H1 (cell line): ENCODE data around the gene TEF. TPM values are rescaled to one million over a fixed set of nuclear protein-coding genes. Genes with fewer than 3 reads are reported as not detected.
A peak's percentile ranks its signal among the peaks of the same experiment; 100 is the strongest.

ENCODE experiments used
- CTCF ChIA-PET: fragments of 300-600 bp; sonication (Branson Sonifier 250); formaldehyde crosslinking; loops from one replicate; lab custom pipeline; 2021; ENCODE audit not compliant: partially characterized antibody; lab: Charles Lee
- POLR2A ChIA-PET: fragments of 300-600 bp; sonication (Branson Sonifier 250); formaldehyde crosslinking; loops from one replicate; lab custom pipeline; 2021; ENCODE audit warnings: inconsistent platforms; ENCODE audit not compliant: partially characterized antibody; lab: Charles Lee
- DNase-seq, 2 experiments: peaks; one replicate each; pipeline versions ENCODE4 v3.0.0 to v3.0.0-alpha.2; 2010 to 2022; ENCODE audit warnings: low spot score in 2 of 2, low read depth in 1 of 2, mixed read lengths in 1 of 2
- FAIRE-seq: peaks from 2 replicates; lab custom pipeline; 2011; peaks lifted over from hg19 to GRCh38; lab: Jason Lieb, UNC
- H2AFZ ChIP-seq: 2 replicates; pipeline ENCODE4 v1.8.1; 2012; ENCODE audit warnings: low read length, inconsistent platforms
- H2AK5ac ChIP-seq: 2 replicates; pipeline ENCODE4 v1.6.1; 2013; ENCODE audit warnings: low read depth, low read length
- H2BK120ac ChIP-seq: replicated peaks from 2 replicates; pipeline ENCODE3; 2013; ENCODE audit warnings: low read depth, low read length, inconsistent platforms
- H2BK12ac ChIP-seq: 2 replicates; pipeline ENCODE4 v1.6.1; 2013; ENCODE audit warnings: low read depth, low read length
- H2BK15ac ChIP-seq: 2 replicates; pipeline ENCODE4 v1.6.1; 2013; ENCODE audit warnings: low read length
- H2BK20ac ChIP-seq: 2 replicates; pipeline ENCODE4 v1.6.1; 2013; ENCODE audit warnings: low read length
- H2BK5ac ChIP-seq: 2 replicates; pipeline ENCODE4 v1.6.1; 2013; ENCODE audit warnings: low read depth, low read length
- H3K14ac ChIP-seq: 2 replicates; pipeline ENCODE4 v1.6.1; 2013; ENCODE audit warnings: inconsistent platforms; ENCODE audit not compliant: insufficient read length
- H3K18ac ChIP-seq: 2 replicates; pipeline ENCODE4 v1.6.1; 2013; ENCODE audit warnings: low read length; ENCODE audit errors: extremely low read depth
- H3K23ac ChIP-seq: 2 replicates; pipeline ENCODE4 v1.6.1; 2013; ENCODE audit warnings: inconsistent platforms; ENCODE audit not compliant: insufficient read length
- H3K23me2 ChIP-seq: 2 replicates; pipeline ENCODE4 v1.6.1; 2013; ENCODE audit warnings: low read depth, low read length
- H3K27ac ChIP-seq: 2 replicates; pipeline ENCODE4 v1.6.1; 2011; ENCODE audit warnings: low read depth, low read length, inconsistent platforms
- H3K27me3 ChIP-seq, 4 experiments: replicated peaks in 1 of 4; 1 replicate in 1 of 4; 2 replicates in 3 of 4; pipeline versions ENCODE4 v1.6.1 to v1.8.1; 2011 to 2013; ENCODE audit warnings: low read length in 3 of 4, mild to moderate bottlenecking in 3 of 4, inconsistent platforms in 2 of 4, mixed read lengths in 2 of 4, moderate library complexity in 1 of 4; ENCODE audit not compliant: control insufficient read depth in 3 of 4, insufficient read depth in 3 of 4; ENCODE audit errors: extremely low read depth in 1 of 4
- H3K36me3 ChIP-seq, 4 experiments: 2 replicates each; pipeline versions ENCODE4 v1.6.1 to v1.8.1; 2011 to 2013; ENCODE audit warnings: mild to moderate bottlenecking in 4 of 4, low read length in 3 of 4, moderate library complexity in 2 of 4, control low read depth in 1 of 4, inconsistent platforms in 1 of 4; ENCODE audit not compliant: insufficient read depth in 4 of 4, control insufficient read depth in 2 of 4
- H3K4ac ChIP-seq: replicated peaks from 2 replicates; pipeline ENCODE3; 2013; ENCODE audit warnings: low read length, low read depth, mixed read lengths, inconsistent platforms; ENCODE audit not compliant: insufficient read length
- H3K4me1 ChIP-seq, 4 experiments: replicated peaks in 1 of 4; 1 replicate in 1 of 4; 2 replicates in 3 of 4; pipeline versions ENCODE4 v1.6.1 to v1.8.1; 2011 to 2013; ENCODE audit warnings: low read length in 3 of 4, inconsistent platforms in 2 of 4, mixed read lengths in 1 of 4; ENCODE audit not compliant: insufficient read depth in 4 of 4, control insufficient read depth in 3 of 4
- H3K4me2 ChIP-seq, 2 experiments: 2 replicates each; pipeline versions ENCODE4 v1.6.1 to v1.8.1; 2011 to 2013; ENCODE audit warnings: low read depth in 2 of 2, low read length in 2 of 2, control low read depth in 1 of 2, inconsistent platforms in 1 of 2, mild to moderate bottlenecking in 1 of 2; ENCODE audit not compliant: insufficient read depth in 1 of 2
- H3K4me3 ChIP-seq, 4 experiments: fragments of 200-600, 300-600 bp in 1 of 4; sonication (generic), shearing (Covaris generic), sonication (Bioruptor Twin) in 1 of 4; 2 replicates each; pipeline versions ENCODE4 v1.5.1 to v1.8.1; 2011 to 2016; ENCODE audit warnings: low read length in 4 of 4, low read depth in 3 of 4, control low read depth in 2 of 4, inconsistent platforms in 2 of 4, mild to moderate bottlenecking in 2 of 4, mixed read lengths in 1 of 4, moderate library complexity in 1 of 4; ENCODE audit not compliant: insufficient read depth in 2 of 4; ENCODE audit errors: extremely low read depth in 1 of 4
- H3K56ac ChIP-seq: replicated peaks from 2 replicates; pipeline ENCODE3; 2013; ENCODE audit warnings: low read depth, mild to moderate bottlenecking, mixed read lengths, low read length, inconsistent platforms; ENCODE audit not compliant: insufficient read length
- H3K79me1 ChIP-seq: 2 replicates; pipeline ENCODE4 v1.6.1; 2013; ENCODE audit warnings: low read depth, low read length, control low read depth
- H3K79me2 ChIP-seq, 2 experiments: 2 replicates each; pipeline versions ENCODE4 v1.6.1 to v1.8.1; 2012 to 2013; ENCODE audit warnings: low read length in 2 of 2, mild to moderate bottlenecking in 2 of 2, inconsistent platforms in 1 of 2; ENCODE audit not compliant: insufficient read depth in 2 of 2, control insufficient read depth in 1 of 2
- H3K9ac ChIP-seq, 4 experiments: replicated peaks in 1 of 4; 1 replicate in 1 of 4; 2 replicates in 3 of 4; pipeline versions ENCODE4 v1.6.1 to v1.8.1; 2011 to 2013; ENCODE audit warnings: low read depth in 3 of 4, low read length in 3 of 4, control low read depth in 2 of 4, mild to moderate bottlenecking in 2 of 4, moderate library complexity in 2 of 4, inconsistent platforms in 1 of 4; ENCODE audit errors: extremely low read depth in 1 of 4
- H3K9me3 ChIP-seq, 2 experiments: 2 replicates each; pipeline versions ENCODE4 v1.6.1 to v1.8.1; 2012 to 2013; ENCODE audit warnings: mild to moderate bottlenecking in 2 of 2, moderate library complexity in 2 of 2, control low read depth in 1 of 2, inconsistent platforms in 1 of 2, low read depth in 1 of 2, low read length in 1 of 2, mixed read lengths in 1 of 2; ENCODE audit not compliant: insufficient read depth in 2 of 2
- H4K20me1 ChIP-seq, 2 experiments: replicated peaks in 1 of 2; 2 replicates each; pipeline versions ENCODE3 to v1.8.1; 2011 to 2013; ENCODE audit warnings: inconsistent platforms in 2 of 2, low read length in 2 of 2, mild to moderate bottlenecking in 1 of 2; ENCODE audit not compliant: insufficient read depth in 2 of 2, control insufficient read depth in 1 of 2
- H4K5ac ChIP-seq: 2 replicates; pipeline ENCODE4 v1.6.1; 2013; ENCODE audit warnings: low read length, low read depth, mixed read lengths, inconsistent platforms; ENCODE audit not compliant: insufficient read length
- H4K8ac ChIP-seq: 2 replicates; pipeline ENCODE4 v1.8.0; 2013; ENCODE audit warnings: mild to moderate bottlenecking, moderate library complexity, low read length, inconsistent platforms; ENCODE audit not compliant: insufficient read depth; ENCODE audit errors: extremely low read depth
- H4K91ac ChIP-seq: replicated peaks from 2 replicates; pipeline ENCODE3; 2013; ENCODE audit warnings: low read length, mixed read lengths, inconsistent platforms; ENCODE audit not compliant: insufficient read length
- BACH1 ChIP-seq: IDR thresholded peaks from 2 replicates; pipeline ENCODE4 v1.6.1; 2012; ENCODE audit warnings: low read length, improper control_type of control experiment
- CBX8 ChIP-seq: fragments of 300-800, 300-1000 bp; sonication (generic); IDR thresholded peaks from 2 replicates; pipeline ENCODE4 v1.7.1; 2016; ENCODE audit warnings: low read depth, low read length, borderline replicate concordance
- CEBPB ChIP-seq: IDR thresholded peaks from 2 replicates; pipeline ENCODE4 v1.6.1; 2012; ENCODE audit warnings: low read depth, low read length
- CHD2 ChIP-seq: IDR thresholded peaks from 2 replicates; pipeline ENCODE4 v1.6.1; 2012; ENCODE audit warnings: low read length, improper control_type of control experiment
- HDAC2 ChIP-seq, 2 experiments: fragments of 300-600 bp in 1 of 2; sonication (generic) in 1 of 2; IDR thresholded peaks; 2 replicates each; pipeline ENCODE4 v1.6.1; 2011 to 2012; ENCODE audit warnings: low read depth in 2 of 2, low read length in 2 of 2, mild to moderate bottlenecking in 2 of 2, moderate library complexity in 2 of 2, borderline replicate concordance in 1 of 2, inconsistent platforms in 1 of 2
- JUN ChIP-seq: IDR thresholded peaks from 2 replicates; pipeline ENCODE4 v1.6.1; 2011; ENCODE audit warnings: low read depth, mild to moderate bottlenecking, improper control_type of control experiment, low read length
- KDM5A ChIP-seq: fragments of 200-600 bp; IDR thresholded peaks from 2 replicates; pipeline ENCODE4 v1.7.1; 2012; ENCODE audit warnings: mild to moderate bottlenecking, low read length, inconsistent platforms, mixed read lengths
- NANOG ChIP-seq: IDR thresholded peaks from 2 replicates; pipeline ENCODE4 v1.6.1; 2011; ENCODE audit warnings: low read length, low read depth, mild to moderate bottlenecking, inconsistent platforms; ENCODE audit not compliant: insufficient read depth, poor library complexity, severe bottlenecking
- POLR2A ChIP-seq, 2 experiments: IDR thresholded peaks; 1 replicate in 1 of 2; 2 replicates in 1 of 2; pipeline ENCODE4 v1.6.1; 2011; ENCODE audit warnings: low read depth in 2 of 2, low read length in 2 of 2, mild to moderate bottlenecking in 2 of 2; ENCODE audit errors: control extremely low read depth in 1 of 2
- SIRT6 ChIP-seq: IDR thresholded peaks from one replicate; pipeline ENCODE4 v1.7.1; 2012; ENCODE audit warnings: low read length, inconsistent platforms
- TCF12 ChIP-seq: IDR thresholded peaks from 2 replicates; pipeline ENCODE4 v1.6.1; 2011; ENCODE audit warnings: low read depth, mild to moderate bottlenecking, low read length
- TEAD4 ChIP-seq: IDR thresholded peaks from 2 replicates; pipeline ENCODE4 v1.6.1; 2012; ENCODE audit warnings: low read depth, low read length, inconsistent platforms, mixed read lengths
- WGBS, 2 experiments: shearing (Covaris generic) in 1 of 2; methylation state at CpG; one replicate each; pipeline versions ENCODE4 v1.1.6 to v1.1.7; 2013 to 2015; ENCODE audit warnings: low lambda C conversion rate in 2 of 2, mixed read lengths in 2 of 2, inconsistent platforms in 1 of 2, low coverage in 1 of 2, missing lambda C conversion rate in 1 of 2; ENCODE audit not compliant: insufficient replicate concordance in 2 of 2, insufficient coverage in 1 of 2, insufficient read length in 1 of 2; ENCODE audit errors: extremely low coverage in 1 of 2, missing lambda C conversion rate in 1 of 2; 5-methylcytosine and 5-hydroxymethylcytosine counted together
- polyA plus RNA-seq, 7 experiments: library from polyadenylated mRNA; depleted of rRNA in 3 of 7; stranded (reverse) in 5 of 7; unstranded in 2 of 7; fragments of >200 nt in 5 of 7; fragments of 200-250 nt in 2 of 7; gene quantifications; 1 replicate in 5 of 7; 2 replicates in 1 of 7; 4 replicates in 1 of 7; pipeline versions ENCODE4 v1.2.1 to v1.2.3, GENCODE V29; 2011 to 2013; ENCODE audit warnings: missing spikeins in 2 of 7, mixed read lengths in 2 of 7
- total RNA-seq: library from RNA; stranded (reverse); fragmentation: NEBNext Ultra II Directional; extraction: Animal tissue kit (Norgen Biotek cat#: 25700); gene quantifications from 2 replicates; pipeline ENCODE4 v1.2.1, GENCODE V29; 2021

TEF gene
- total and polyA plus RNA-seq, 2 of the 8 experiments (the other 6 are each of a cell fraction or from before 2014, with no cell fraction given), result 7.4 to 9.0 TPM

DNA sequence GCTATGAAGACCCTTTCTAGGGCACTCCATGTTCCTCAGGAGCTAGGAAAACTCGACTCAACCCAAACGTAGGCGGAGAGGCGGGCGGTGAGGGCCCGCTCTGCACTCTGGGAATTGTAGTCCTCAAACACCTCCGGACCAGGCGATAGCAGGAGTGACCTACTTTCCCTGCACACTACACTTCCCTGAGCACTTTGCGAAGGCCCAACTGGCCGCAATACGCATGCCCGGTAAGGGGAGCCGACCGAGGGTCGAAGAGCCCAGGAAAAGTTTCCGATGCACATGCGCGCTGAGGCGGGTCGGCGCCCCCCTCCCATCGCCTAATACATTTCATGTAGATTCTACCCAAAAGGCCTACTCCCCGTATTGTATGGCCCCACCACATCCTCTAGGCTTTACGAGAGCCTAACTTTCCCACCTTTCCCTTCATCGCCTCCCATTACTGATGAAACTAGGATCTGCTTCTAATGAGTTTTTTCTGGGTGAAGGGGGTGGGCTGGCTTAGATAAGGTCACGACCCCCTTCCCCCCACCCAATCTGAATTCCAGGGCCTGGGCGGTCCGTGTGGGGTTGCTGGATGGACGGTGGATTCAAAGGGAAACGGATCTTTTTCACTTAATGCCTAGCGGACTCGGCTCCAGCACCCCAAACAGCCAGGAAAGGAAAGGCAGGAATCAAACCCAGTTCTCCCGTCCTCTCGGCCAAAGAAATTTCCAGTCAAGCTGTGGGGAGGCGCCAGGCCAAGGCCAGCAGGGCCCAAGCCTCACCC, 62.8 kb downstream of the TEF start:
- Histone ChIP-seq H3K56ac (peak overlapping the region; percentile 73), H3K4me3 (peak overlapping the region; percentile 67 to 100 (median 96)), H3K79me1 (peaks cover 9% of the 10 kb centered on the region; the same call in 1 of the 2 replicates), H3K4me2 (peak overlapping the region; percentile 88 to 100), H3K27me3 (no peaks in the 10 kb centered on the region), H2BK5ac (peak overlapping the region; percentile 94), H4K91ac (peak overlapping the region; percentile 75), H3K27ac (peak overlapping the region; percentile 96), H3K79me2 (peaks cover 23 to 66% of the 10 kb centered on the region in 2 experiments), H3K23ac (no peak overlapping the region), H3K18ac (peak overlapping the region; percentile 96), H2AFZ (no peak overlapping the region), H3K23me2 (peaks cover 29% of the 10 kb centered on the region), H2AK5ac (no peak overlapping the region; the same call in 1 of the 2 replicates), H3K9ac (peak overlapping the region; percentile 75 to 96 (median 94)), H2BK120ac (no peak overlapping the region), H4K8ac (peak overlapping the region; percentile 17; the same call in 1 of the 2 replicates), H3K36me3 (peaks cover 0 to 20% (median 5%) of the 10 kb centered on the region in 4 experiments; a peak in 5 of 8 replicates), H2BK12ac (peak overlapping the region; percentile 95), H2BK20ac (no peak overlapping the region), H3K9me3 (no peaks in the 10 kb centered on the region), H3K14ac (no peak overlapping the region), H4K20me1 (peaks cover 7 to 13% of the 10 kb centered on the region in 2 experiments), H4K5ac (peak overlapping the region; percentile 76), H3K4ac (no peak overlapping the region), H2BK15ac (peak overlapping the region; percentile 49; the same call in 1 of the 2 replicates), H3K4me1 (peaks cover 0 to 7% (median 4%) of the 10 kb centered on the region in 4 experiments; a peak in 5 of 7 replicates)
- 1% methylated on average over 35 of the region's 35 CpGs; no CpG with 5 or more reads in 1 of the 2 experiments for WGBS, 2 experiments
- CTCF ChIA-PET, result interaction anchor here (0.8 to 2.9 kb wide), 9 partner anchors 8 to 90 kb away, joined by 3 to 16 read pairs (median 8); partner anchors contain the start of genes ACO2 and PHF5A
- peak; percentile 82 for FAIRE-seq
- POLR2A ChIA-PET, result interaction anchor here (0.7 to 28.8 kb wide), 25 partner anchors 9 to 158 kb away, joined by 3 to 887 read pairs (median 16); partner anchors contain the start of genes ACO2, PHF5A, RANGAP1 and TEF
- DNase-seq, result peak; percentile 96 to 97
- TF ChIP-seq CHD2, result no peak
- TF ChIP-seq TCF12, result no peak
- no peak for TF ChIP-seq BACH1
- no peak for TF ChIP-seq CEBPB
- TF ChIP-seq JUN, result no peak
- no peak for TF ChIP-seq HDAC2 (IDR thresholded peaks at IDR 0.05; ENCODE audit: borderline replicate concordance in 1 of 2, low read depth in 2 of 2, low read length in 2 of 2)
- TF ChIP-seq KDM5A, result no peak
- peak; percentile 74 for TF ChIP-seq TEAD4
- TF ChIP-seq CBX8, result no peak
- peak in 1 of 2 experiments; percentile 58; a peak in 1 of 3 replicates for TF ChIP-seq POLR2A (IDR thresholded peaks at IDR 0.05; ENCODE audit: control extremely low read depth in 1 of 2, low read depth in 2 of 2, low read length in 2 of 2)
- TF ChIP-seq NANOG, result no peak
- no peak for TF ChIP-seq SIRT6
